IMR-90 (cell line): ENCODE measurements around the gene ANTXR2.

ENCODE experiments used
- FOS ChIP-seq: fragments of 150-350 bp; IDR thresholded peaks from 2 replicates; pipeline ENCODE4 v1.6.1; 2016; ENCODE audit warnings: low read depth, low read length
- MAZ ChIP-seq: IDR thresholded peaks from 2 replicates; pipeline ENCODE4 v1.6.1; 2012; ENCODE audit warnings: low read depth, mild to moderate bottlenecking, low read length, improper control_type of control experiment, moderate library complexity, borderline replicate concordance
- MXI1 ChIP-seq: IDR thresholded peaks from 2 replicates; pipeline ENCODE4 v1.6.1; 2012; ENCODE audit warnings: low read depth, mild to moderate bottlenecking, low read length, moderate library complexity, borderline replicate concordance
- NFE2L2 ChIP-seq: fragments of 150-350 bp; IDR thresholded peaks from 2 replicates; pipeline ENCODE4 v1.6.1; 2016; ENCODE audit warnings: low read depth, mild to moderate bottlenecking, low read length
- POLR2A ChIP-seq: IDR thresholded peaks from 2 replicates; pipeline ENCODE4 v1.6.1; 2012; ENCODE audit warnings: mild to moderate bottlenecking, low read depth, low read length
- RAD21 ChIP-seq: IDR thresholded peaks from 2 replicates; pipeline ENCODE4 v1.6.1; 2012; ENCODE audit warnings: low read length, improper control_type of control experiment
- RCOR1 ChIP-seq: IDR thresholded peaks from 2 replicates; pipeline ENCODE4 v1.6.1; 2012; ENCODE audit warnings: mild to moderate bottlenecking, low read length, improper control_type of control experiment; ENCODE audit not compliant: insufficient replicate concordance
- RFX5 ChIP-seq: IDR thresholded peaks from 2 replicates; pipeline ENCODE4 v1.8.0; 2012; ENCODE audit warnings: low read depth, mild to moderate bottlenecking, low read length, moderate library complexity
- SMC3 ChIP-seq: fragments of 150-350 bp; IDR thresholded peaks from 2 replicates; pipeline ENCODE4 v1.6.1; 2016; ENCODE audit warnings: low read depth, mild to moderate bottlenecking, antibody characterized with exemption, low read length, moderate library complexity
- USF2 ChIP-seq: fragments of 150-350 bp; IDR thresholded peaks from 2 replicates; pipeline ENCODE4 v1.6.1; 2017; ENCODE audit warnings: mild to moderate bottlenecking, antibody characterized with exemption, low read length, low read depth
- TF ChIP-seq, protein P1 (sequence below): conservative IDR thresholded peaks from 2 replicates; pipeline ENCODE4 v1.5.1; 2012; ENCODE audit warnings: mild to moderate bottlenecking, low read depth, low read length, improper control_type of control experiment
- TF ChIP-seq, protein P2 (sequence below): fragments of 150-350 bp; IDR thresholded peaks from 2 replicates; pipeline ENCODE4 v1.6.1; 2016; ENCODE audit warnings: low read depth, mild to moderate bottlenecking, low read length, moderate library complexity, borderline replicate concordance

- TF ChIP-seq NFE2L2 (no peak), USF2 (no peak), POLR2A (no peak), FOS (no peak), RFX5 (no peak), RCOR1 (no peak), MXI1 (no peak), RAD21 (no peak), MAZ (no peak), SMC3 (no peak)
- TF ChIP-seq, protein P1, sequence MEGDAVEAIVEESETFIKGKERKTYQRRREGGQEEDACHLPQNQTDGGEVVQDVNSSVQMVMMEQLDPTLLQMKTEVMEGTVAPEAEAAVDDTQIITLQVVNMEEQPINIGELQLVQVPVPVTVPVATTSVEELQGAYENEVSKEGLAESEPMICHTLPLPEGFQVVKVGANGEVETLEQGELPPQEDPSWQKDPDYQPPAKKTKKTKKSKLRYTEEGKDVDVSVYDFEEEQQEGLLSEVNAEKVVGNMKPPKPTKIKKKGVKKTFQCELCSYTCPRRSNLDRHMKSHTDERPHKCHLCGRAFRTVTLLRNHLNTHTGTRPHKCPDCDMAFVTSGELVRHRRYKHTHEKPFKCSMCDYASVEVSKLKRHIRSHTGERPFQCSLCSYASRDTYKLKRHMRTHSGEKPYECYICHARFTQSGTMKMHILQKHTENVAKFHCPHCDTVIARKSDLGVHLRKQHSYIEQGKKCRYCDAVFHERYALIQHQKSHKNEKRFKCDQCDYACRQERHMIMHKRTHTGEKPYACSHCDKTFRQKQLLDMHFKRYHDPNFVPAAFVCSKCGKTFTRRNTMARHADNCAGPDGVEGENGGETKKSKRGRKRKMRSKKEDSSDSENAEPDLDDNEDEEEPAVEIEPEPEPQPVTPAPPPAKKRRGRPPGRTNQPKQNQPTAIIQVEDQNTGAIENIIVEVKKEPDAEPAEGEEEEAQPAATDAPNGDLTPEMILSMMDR, result no peak
- TF ChIP-seq, protein P2, sequence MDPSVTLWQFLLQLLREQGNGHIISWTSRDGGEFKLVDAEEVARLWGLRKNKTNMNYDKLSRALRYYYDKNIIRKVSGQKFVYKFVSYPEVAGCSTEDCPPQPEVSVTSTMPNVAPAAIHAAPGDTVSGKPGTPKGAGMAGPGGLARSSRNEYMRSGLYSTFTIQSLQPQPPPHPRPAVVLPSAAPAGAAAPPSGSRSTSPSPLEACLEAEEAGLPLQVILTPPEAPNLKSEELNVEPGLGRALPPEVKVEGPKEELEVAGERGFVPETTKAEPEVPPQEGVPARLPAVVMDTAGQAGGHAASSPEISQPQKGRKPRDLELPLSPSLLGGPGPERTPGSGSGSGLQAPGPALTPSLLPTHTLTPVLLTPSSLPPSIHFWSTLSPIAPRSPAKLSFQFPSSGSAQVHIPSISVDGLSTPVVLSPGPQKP, result no peak
Measured at GRCh38 chr4:79958466-79959264, 114.4 kb downstream of the ANTXR2 start.
